H9 (cell line): ENCODE measurements around the gene NEDD4L. TPM values are rescaled to one million over a fixed set of nuclear protein-coding genes. Genes with fewer than 3 reads are reported as not detected.

Source experiments
- DNase-seq: peaks from one replicate; pipeline ENCODE4 v3.0.0-alpha.2; 2017
- H2AFZ ChIP-seq: one replicate; pipeline ENCODE4 v1.6.1; 2013; ENCODE audit warnings: mild to moderate bottlenecking, low read length, control low read depth, moderate library complexity
- H2AK5ac ChIP-seq: 2 replicates; pipeline ENCODE4 v1.6.1; 2013; ENCODE audit warnings: low read length, control low read depth, mixed read lengths; ENCODE audit not compliant: insufficient read length
- H2BK120ac ChIP-seq: one replicate; pipeline ENCODE4 v1.6.1; 2013; ENCODE audit warnings: low read depth, mild to moderate bottlenecking, low read length, control low read depth, inconsistent platforms; ENCODE audit not compliant: poor library complexity, severe bottlenecking
- H2BK12ac ChIP-seq: 2 replicates; pipeline ENCODE4 v1.6.1; 2013; ENCODE audit warnings: low read length, control low read depth, mixed read lengths, low read depth; ENCODE audit not compliant: insufficient read length
- H2BK15ac ChIP-seq: 2 replicates; pipeline ENCODE4 v1.6.1; 2013; ENCODE audit warnings: low read depth, low read length, control low read depth
- H2BK20ac ChIP-seq: one replicate; pipeline ENCODE4 v1.6.1; 2013; ENCODE audit warnings: low read depth, mild to moderate bottlenecking, low read length, control low read depth, inconsistent platforms; ENCODE audit not compliant: poor library complexity, severe bottlenecking
- H2BK5ac ChIP-seq: 2 replicates; pipeline ENCODE4 v1.6.1; 2013; ENCODE audit warnings: low read length, control low read depth, mixed read lengths; ENCODE audit not compliant: insufficient read length
- H3K14ac ChIP-seq: 2 replicates; pipeline ENCODE4 v1.6.1; 2013; ENCODE audit warnings: low read length, control low read depth; ENCODE audit not compliant: insufficient read depth
- H3K18ac ChIP-seq: 2 replicates; pipeline ENCODE4 v1.6.1; 2013; ENCODE audit warnings: low read depth, mild to moderate bottlenecking, mixed read lengths, low read length, control low read depth; ENCODE audit not compliant: insufficient read length
- H3K23ac ChIP-seq: 2 replicates; pipeline ENCODE4 v1.6.1; 2013; ENCODE audit warnings: low read length, control low read depth, mixed read lengths, low read depth; ENCODE audit not compliant: insufficient read length
- H3K23me2 ChIP-seq: 2 replicates; pipeline ENCODE4 v1.6.1; 2013; ENCODE audit warnings: low read depth, mild to moderate bottlenecking, mixed read lengths, low read length, control low read depth; ENCODE audit not compliant: insufficient read length, poor library complexity, severe bottlenecking
- H3K27ac ChIP-seq: 2 replicates; pipeline ENCODE4 v1.5.1; 2013; ENCODE audit warnings: low read length, control low read depth, mixed read lengths, low read depth; ENCODE audit not compliant: insufficient read length
- H3K27me3 ChIP-seq: 2 replicates; pipeline ENCODE4 v1.6.1; 2013; ENCODE audit warnings: low read length, control low read depth, inconsistent platforms; ENCODE audit not compliant: insufficient read depth
- H3K4ac ChIP-seq: 2 replicates; pipeline ENCODE4 v1.6.1; 2013; ENCODE audit warnings: low read depth, mild to moderate bottlenecking, control low read depth, inconsistent platforms, low read length, moderate library complexity
- H3K4me1 ChIP-seq: 2 replicates; pipeline ENCODE4 v1.6.1; 2013; ENCODE audit warnings: low read length, control low read depth, inconsistent platforms; ENCODE audit not compliant: insufficient read depth
- H3K4me2 ChIP-seq: 2 replicates; pipeline ENCODE4 v1.6.1; 2013; ENCODE audit warnings: low read length, control low read depth, mixed read lengths; ENCODE audit not compliant: insufficient read length, insufficient read depth
- H3K56ac ChIP-seq: 2 replicates; pipeline ENCODE4 v1.6.1; 2013; ENCODE audit warnings: low read depth, mild to moderate bottlenecking, mixed read lengths, low read length, control low read depth; ENCODE audit not compliant: insufficient read length
- H3K79me1 ChIP-seq: 2 replicates; pipeline ENCODE4 v1.6.1; 2013; ENCODE audit warnings: low read depth, mild to moderate bottlenecking, moderate library complexity, low read length, control low read depth, inconsistent platforms; ENCODE audit not compliant: insufficient read depth, poor library complexity, severe bottlenecking
- H3K79me2 ChIP-seq: 2 replicates; pipeline ENCODE4 v1.6.1; 2013; ENCODE audit warnings: low read length, control low read depth, inconsistent platforms; ENCODE audit not compliant: insufficient read depth
- H3K9ac ChIP-seq: 2 replicates; pipeline ENCODE4 v1.6.1; 2013; ENCODE audit warnings: low read length, control low read depth, mixed read lengths; ENCODE audit not compliant: insufficient read length; ENCODE audit errors: extremely low read depth
- H3K9me3 ChIP-seq: one replicate; pipeline ENCODE4 v1.6.1; 2013; ENCODE audit warnings: low read depth, low read length, inconsistent platforms; ENCODE audit not compliant: control insufficient read depth
- H3T11ph ChIP-seq: one replicate; pipeline ENCODE4 v1.6.1; 2013; ENCODE audit warnings: mild to moderate bottlenecking, low read length, control low read depth, inconsistent platforms
- H4K20me1 ChIP-seq: one replicate; pipeline ENCODE4 v1.6.1; 2013; ENCODE audit not compliant: control insufficient read depth, insufficient read length, insufficient read depth
- H4K5ac ChIP-seq: 2 replicates; pipeline ENCODE4 v1.6.1; 2013; ENCODE audit warnings: low read depth, mild to moderate bottlenecking, mixed read lengths, low read length, control low read depth; ENCODE audit not compliant: insufficient read length
- H4K8ac ChIP-seq: replicated peaks from 2 replicates; pipeline ENCODE4 v1.6.1; 2013; ENCODE audit warnings: low read length, control low read depth, mixed read lengths, low read depth; ENCODE audit not compliant: insufficient read length
- H4K91ac ChIP-seq: 2 replicates; pipeline ENCODE4 v1.6.1; 2013; ENCODE audit warnings: low read depth, mild to moderate bottlenecking, moderate library complexity, mixed read lengths, low read length, control low read depth; ENCODE audit not compliant: insufficient read length
- H3K27ac Mint-ChIP-seq, 3 experiments: 2 replicates in 2 of 3; 3 replicates in 1 of 3; pipeline ENCODE4 v1.8.0; 2020 to 2021; ENCODE audit warnings: mixed read lengths in 3 of 3, mild to moderate bottlenecking in 1 of 3, moderate library complexity in 1 of 3
- H3K27me3 Mint-ChIP-seq: 2 replicates; pipeline ENCODE4 v1.8.0; 2021; ENCODE audit warnings: low read depth, mild to moderate bottlenecking, moderate library complexity, mixed read lengths
- H3K36me3 Mint-ChIP-seq, 3 experiments: 2 replicates in 2 of 3; 3 replicates in 1 of 3; pipeline ENCODE4 v1.8.0; 2020 to 2021; ENCODE audit warnings: low read depth in 3 of 3, mixed read lengths in 3 of 3; ENCODE audit not compliant: insufficient read depth in 1 of 3
- H3K4me1 Mint-ChIP-seq, 2 experiments: 2 replicates each; pipeline ENCODE4 v1.8.0; 2020; ENCODE audit warnings: mixed read lengths in 2 of 2
- H3K4me3 Mint-ChIP-seq, 2 experiments: 2 replicates in 1 of 2; 3 replicates in 1 of 2; pipeline ENCODE4 v1.8.0; 2020 to 2021; ENCODE audit warnings: mild to moderate bottlenecking in 2 of 2, mixed read lengths in 2 of 2, moderate library complexity in 1 of 2
- H3K9me3 Mint-ChIP-seq, 2 experiments: 2 replicates in 1 of 2; 3 replicates in 1 of 2; pipeline ENCODE4 v1.8.0; 2020; ENCODE audit warnings: mild to moderate bottlenecking in 2 of 2, mixed read lengths in 2 of 2, moderate library complexity in 1 of 2
- WGBS: extraction: QIAGEN DNeasy Blood & Tissue Kit; methylation state at CpG from one replicate; pipeline ENCODE4 v1.1.7; 2013; ENCODE audit warnings: missing lambda C conversion rate, low lambda C conversion rate, mixed read lengths; ENCODE audit not compliant: insufficient read length; ENCODE audit errors: extremely low coverage; 5-methylcytosine and 5-hydroxymethylcytosine counted together
- total RNA-seq: library from RNA; stranded (reverse); gene quantifications from 2 replicates; pipeline ENCODE4 v1.2.1, GENCODE V29; 2021
- TF ChIP-seq, protein P1 (sequence below): fragments of 200-600 bp; sonication (generic); conservative IDR thresholded peaks from 3 replicates; pipeline ENCODE4 v1.8.0; 2021; ENCODE audit warnings: antibody characterized with exemption, mild to moderate bottlenecking

Gene NEDD4L
- total RNA-seq, 1 experiment from 2014 or later = 76.3 TPM

DNA sequence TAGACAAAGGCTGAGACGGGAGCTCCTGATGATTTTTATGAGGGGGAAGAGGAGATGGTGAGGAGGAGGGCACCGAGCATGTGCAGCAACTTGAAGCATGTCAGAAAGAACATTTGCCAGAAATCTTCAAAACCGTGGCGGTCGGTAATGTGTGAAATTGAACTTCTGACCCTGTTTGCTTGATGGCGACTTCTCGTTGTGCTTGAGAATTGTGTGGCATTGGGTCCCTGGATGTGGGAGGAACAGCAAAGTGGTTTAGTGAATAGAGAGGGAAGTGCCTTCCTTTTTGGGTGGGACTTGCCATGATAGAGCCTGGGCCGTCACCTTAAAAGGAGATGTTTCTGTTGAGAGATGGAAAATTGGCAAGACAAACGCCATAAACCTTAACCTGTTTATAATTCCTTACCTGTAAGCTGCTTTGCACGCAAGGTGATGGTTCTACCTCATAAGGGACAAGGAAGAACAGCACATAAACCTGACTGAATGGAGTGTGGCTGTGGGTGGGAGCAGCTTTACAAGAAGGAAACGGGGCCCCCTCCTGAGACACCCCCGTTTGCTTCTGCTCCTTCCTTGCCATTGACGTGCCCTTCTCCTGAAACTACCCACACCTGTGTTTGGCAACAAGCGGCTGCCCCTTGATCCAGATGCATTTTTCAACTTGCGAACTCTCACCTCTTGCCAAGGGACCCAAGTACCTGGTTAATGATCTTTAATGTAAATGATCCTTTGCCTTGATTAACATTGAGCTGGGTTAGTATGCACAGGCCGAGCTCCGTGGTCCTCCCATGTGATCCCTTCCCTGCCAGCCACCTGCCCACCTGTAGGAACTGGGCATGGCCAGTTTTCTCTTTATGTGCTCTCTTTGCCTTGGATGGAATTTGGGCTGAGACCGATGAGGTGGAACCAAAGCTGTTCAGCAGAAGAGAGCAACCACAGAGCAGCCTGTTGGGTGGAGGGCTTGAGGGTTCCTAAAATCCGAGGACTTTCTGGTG, 153.2 kb downstream of the NEDD4L start:
- H3K23me2 ChIP-seq = peaks cover 5% of the 10 kb centered on the region
- no peak overlapping the region for H2BK20ac ChIP-seq
- no peak overlapping the region for H2AFZ ChIP-seq
- no peak overlapping the region for H2BK12ac ChIP-seq
- no peak overlapping the region for H2BK5ac ChIP-seq
- DNase-seq = no peak
- peaks cover 58 to 64% of the 10 kb centered on the region in 2 experiments for H3K4me1 Mint-ChIP-seq
- H4K5ac ChIP-seq = no peak overlapping the region
- H3K9me3 Mint-ChIP-seq = no peaks in the 10 kb centered on the region
- peak overlapping the region; percentile 42 for H3K14ac ChIP-seq
- H3K18ac ChIP-seq = no peak overlapping the region
- no peaks in the 10 kb centered on the region for H3K27me3 Mint-ChIP-seq
- no peak overlapping the region for H2BK120ac ChIP-seq
- no peak overlapping the region for H2AK5ac ChIP-seq
- H4K20me1 ChIP-seq = no peaks in the 10 kb centered on the region
- H3K9me3 ChIP-seq = no peaks in the 10 kb centered on the region
- peaks cover 16% of the 10 kb centered on the region for H3K79me2 ChIP-seq
- H3K56ac ChIP-seq = no peak overlapping the region
- TF ChIP-seq, protein P1, sequence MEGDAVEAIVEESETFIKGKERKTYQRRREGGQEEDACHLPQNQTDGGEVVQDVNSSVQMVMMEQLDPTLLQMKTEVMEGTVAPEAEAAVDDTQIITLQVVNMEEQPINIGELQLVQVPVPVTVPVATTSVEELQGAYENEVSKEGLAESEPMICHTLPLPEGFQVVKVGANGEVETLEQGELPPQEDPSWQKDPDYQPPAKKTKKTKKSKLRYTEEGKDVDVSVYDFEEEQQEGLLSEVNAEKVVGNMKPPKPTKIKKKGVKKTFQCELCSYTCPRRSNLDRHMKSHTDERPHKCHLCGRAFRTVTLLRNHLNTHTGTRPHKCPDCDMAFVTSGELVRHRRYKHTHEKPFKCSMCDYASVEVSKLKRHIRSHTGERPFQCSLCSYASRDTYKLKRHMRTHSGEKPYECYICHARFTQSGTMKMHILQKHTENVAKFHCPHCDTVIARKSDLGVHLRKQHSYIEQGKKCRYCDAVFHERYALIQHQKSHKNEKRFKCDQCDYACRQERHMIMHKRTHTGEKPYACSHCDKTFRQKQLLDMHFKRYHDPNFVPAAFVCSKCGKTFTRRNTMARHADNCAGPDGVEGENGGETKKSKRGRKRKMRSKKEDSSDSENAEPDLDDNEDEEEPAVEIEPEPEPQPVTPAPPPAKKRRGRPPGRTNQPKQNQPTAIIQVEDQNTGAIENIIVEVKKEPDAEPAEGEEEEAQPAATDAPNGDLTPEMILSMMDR = no peak
- H3K27me3 ChIP-seq = no peaks in the 10 kb centered on the region
- no CpG with 5 or more reads among the region's 19 CpGs for WGBS
- no peak overlapping the region for H3K9ac ChIP-seq
- peak overlapping the region; percentile 50 to 77 for H3K4me3 Mint-ChIP-seq
- H3K4ac ChIP-seq = no peak overlapping the region; the same call in 1 of the 2 replicates
- no peak overlapping the region for H3T11ph ChIP-seq
- H4K91ac ChIP-seq = no peak overlapping the region
- H3K27ac ChIP-seq = no peak overlapping the region
- H3K27ac Mint-ChIP-seq = peak overlapping the region; percentile 8 to 29 (median 11); a peak in 4 of 7 replicates
- H4K8ac ChIP-seq = no peak overlapping the region
- H3K79me1 ChIP-seq = no peaks in the 10 kb centered on the region
- H3K4me2 ChIP-seq = peak overlapping the region; percentile 57
- H3K23ac ChIP-seq = no peak overlapping the region
- no peak overlapping the region for H2BK15ac ChIP-seq
- H3K4me1 ChIP-seq = peaks cover 19% of the 10 kb centered on the region; the same call in 1 of the 2 replicates
- no peaks in the 10 kb centered on the region for H3K36me3 Mint-ChIP-seq
